ENCODE measurements around the gene APH1B.

DNA sequence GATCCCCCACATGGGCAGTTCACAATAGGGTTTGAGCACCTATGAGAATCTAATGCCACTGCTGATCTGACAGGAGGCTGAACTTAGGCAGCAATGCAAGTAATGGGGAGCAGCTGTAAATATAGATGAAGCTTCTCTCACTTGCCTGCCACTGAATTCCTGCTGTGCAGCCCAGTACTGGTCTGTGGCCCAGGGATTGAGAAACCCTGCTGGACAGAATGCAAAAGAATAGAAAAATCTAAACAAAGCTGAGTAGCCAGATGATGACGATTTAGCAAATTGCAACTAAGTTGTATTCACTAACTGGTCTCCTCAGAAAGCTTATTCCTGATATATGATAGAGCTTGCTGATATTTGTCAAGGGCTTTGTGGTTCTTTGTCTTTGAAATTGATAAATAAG is 34.3 kb upstream of the APH1B start:
- TF ChIP-seq CTCF (conservative IDR thresholded peaks at IDR 0.05) (no peak), EZH2 (IDR thresholded peaks at IDR 0.05; ENCODE audit: low read depth) (no peak)
